CD4-positive, alpha-beta T cell treated with Interferon alpha-2 for 1 hour (primary cell): Measurements from ENCODE around the gene SLK.

Experiments used
- DNase-seq, 2 donors: peaks; one replicate each; pipeline ENCODE4 v3.0.0-alpha.2; 2020 to 2022

SLK gene

DNA sequence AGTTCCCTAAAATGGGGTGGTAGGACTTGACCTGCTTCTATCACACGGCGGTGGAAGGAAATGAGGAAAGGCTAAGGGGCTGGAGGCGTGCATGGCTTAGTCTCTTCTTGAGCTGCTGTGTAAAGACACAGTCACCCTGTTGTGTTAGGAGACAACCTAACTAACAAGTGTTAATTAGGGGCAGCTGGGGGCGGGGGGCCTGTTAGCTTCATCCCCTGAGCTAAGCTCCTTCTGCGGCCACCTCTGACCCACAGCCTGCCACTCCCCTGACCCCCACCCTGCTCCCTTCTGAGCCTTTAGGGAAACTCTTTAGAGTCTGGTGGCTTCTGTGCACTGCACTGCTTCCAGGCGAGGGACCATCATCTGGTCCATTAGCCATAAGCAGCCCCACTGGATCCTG lies 90.8 kb downstream of the SLK start:
- no peak for DNase-seq

- DNase-seq: no peak
These were observed 92.4 kb downstream of the SLK start for GRCh38 chr10:104059364-104059763.

DNA sequence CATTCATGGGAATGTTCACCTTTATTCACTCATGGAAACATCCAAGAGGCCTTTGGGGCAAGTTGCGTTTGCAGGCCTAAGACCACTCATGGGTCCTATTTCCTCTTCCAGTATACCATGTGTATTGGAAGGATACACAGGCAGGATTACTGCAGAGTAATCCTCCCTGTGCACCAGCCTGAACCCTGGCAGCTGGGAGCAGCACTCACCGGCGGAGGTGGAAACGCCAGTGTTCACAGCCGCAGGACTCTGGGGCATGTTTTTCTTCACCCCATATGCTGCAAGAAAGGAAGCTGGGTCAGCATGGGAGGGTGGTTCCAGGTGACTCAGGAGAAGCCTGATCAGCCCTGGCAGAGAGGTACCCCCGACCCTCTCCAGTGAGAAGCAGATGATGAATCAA lies 94.3 kb downstream of the SLK start:
- DNase-seq: no peak

- DNase-seq: no peak
These were observed 98.8 kb downstream of the SLK start for GRCh38 chr10:104065748-104066147.

GRCh38 chr10:104066945-104067344 lies 100.0 kb downstream of the SLK start:
- DNase-seq: no peak

DNA sequence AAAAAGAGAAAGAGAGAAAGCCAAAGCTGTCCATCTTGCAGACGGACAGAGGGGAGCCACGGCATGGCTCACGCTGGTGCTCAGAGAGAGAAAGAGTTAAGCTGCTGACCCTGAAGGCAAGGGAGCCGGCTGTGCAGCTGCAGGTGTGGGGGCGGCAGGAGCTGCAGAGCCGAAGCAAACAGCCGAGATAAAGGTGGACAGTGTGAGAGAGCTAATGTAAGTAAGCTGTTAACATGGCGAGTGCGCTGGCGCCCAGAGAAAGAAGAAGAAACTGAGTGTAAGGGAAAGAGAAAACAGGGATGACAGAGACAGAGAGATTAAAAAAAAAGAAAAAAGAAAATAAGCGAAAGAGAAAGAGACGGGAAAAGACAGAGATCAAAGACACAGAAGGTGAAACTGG lies 100.6 kb downstream of the SLK start:
- no peak for DNase-seq

GRCh38 chr10:104069613-104070012 lies 102.7 kb downstream of the SLK start:
- DNase-seq: no peak

GRCh38 chr10:104072786-104073185 lies 105.8 kb downstream of the SLK start:
- DNase-seq: no peak

- no peak for DNase-seq
These were observed 107.6 kb downstream of the SLK start for GRCh38 chr10:104074505-104074904.

GRCh38 chr10:104076743-104077160 lies 109.8 kb downstream of the SLK start:
- no peak for DNase-seq

DNA sequence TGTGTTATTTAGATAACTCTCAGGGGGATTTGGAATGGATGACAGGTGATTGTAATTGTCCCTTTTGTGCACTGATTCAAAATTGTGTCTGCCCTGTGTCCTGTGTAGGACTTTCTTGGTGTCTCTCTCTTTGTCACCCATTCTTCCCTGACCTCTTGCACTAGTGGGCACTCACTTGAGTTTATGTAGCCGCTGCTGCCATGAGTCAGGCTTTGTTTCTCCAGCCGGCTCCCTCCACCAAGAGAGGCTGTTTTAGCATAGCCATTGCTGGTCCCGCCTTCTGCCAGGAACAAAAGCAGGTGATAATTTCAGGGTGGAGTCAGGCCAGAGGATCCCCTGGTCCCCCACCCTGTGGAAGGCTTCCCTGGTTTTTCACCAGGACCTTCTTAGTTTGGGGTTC lies 110.3 kb downstream of the SLK start:
- DNase-seq: no peak

DNA sequence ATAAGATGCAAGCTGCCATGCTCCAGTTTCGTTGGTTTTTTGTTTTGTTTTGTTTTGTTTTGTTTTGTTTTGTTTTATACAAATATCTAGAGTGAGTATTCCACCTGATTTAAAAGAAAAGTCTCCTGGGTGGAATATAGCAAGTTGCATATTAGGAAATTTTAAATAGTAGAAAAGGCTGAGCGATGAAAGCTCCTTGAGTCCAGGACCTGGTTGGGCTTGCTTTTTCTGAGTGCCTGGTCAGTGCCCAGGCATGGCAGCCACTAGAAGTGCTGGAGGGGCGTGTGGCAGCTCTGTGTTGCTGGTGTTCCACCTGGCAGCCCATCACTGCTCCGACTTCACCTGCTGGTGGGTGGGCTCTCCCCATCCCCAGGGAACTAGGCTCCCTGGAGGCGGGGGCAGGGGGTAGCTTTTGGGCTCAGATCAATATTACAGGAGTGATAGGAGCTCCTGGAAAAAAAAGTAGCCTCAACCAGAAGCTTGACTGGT lies 110.8 kb downstream of the SLK start:
- no peak for DNase-seq
